K562 (cell line): Measurements from ENCODE around the gene PRKAR1B. TPM values are rescaled to one million over a fixed set of nuclear protein-coding genes. Genes with fewer than 3 reads are reported as not detected.

Source experiments
- CTCF ChIP-seq, 3 experiments: IDR thresholded peaks in 2 of 3; conservative IDR thresholded peaks in 1 of 3; 2 replicates each; pipeline ENCODE4 v1.5.1; 2011 to 2012; ENCODE audit warnings: low read length in 3 of 3, mild to moderate bottlenecking in 3 of 3, control low read depth in 2 of 3, improper control_type of control experiment in 1 of 3, inconsistent platforms in 1 of 3, low read depth in 1 of 3, mixed read lengths in 1 of 3, moderate library complexity in 1 of 3; ENCODE audit not compliant: insufficient read depth in 2 of 3
- FOXK2 ChIP-seq, 2 experiments: fragments of 450-650 bp; IDR thresholded peaks in 1 of 2; conservative IDR thresholded peaks in 1 of 2; 2 replicates each; pipeline ENCODE4 v1.6.1; 2016; ENCODE audit warnings: low read depth in 2 of 2, mild to moderate bottlenecking in 1 of 2
- MTA2 ChIP-seq: fragments of 450-650 bp; IDR thresholded peaks from 2 replicates; pipeline ENCODE4 v1.6.1; 2016; ENCODE audit warnings: low read depth
- MYNN ChIP-seq, 2 experiments: sonication (generic); formaldehyde crosslinking in 1 of 2; IDR thresholded peaks; 2 replicates each; pipeline versions ENCODE4 v1.5.0 to v1.6.1; 2016 to 2020; ENCODE audit warnings: antibody characterized with exemption in 1 of 2, missing genetic modification reagents in 1 of 2
- NCOA2 ChIP-seq, 2 experiments: fragments of 450-650 bp; IDR thresholded peaks; 2 replicates each; pipeline ENCODE4 v1.6.1; 2018; ENCODE audit warnings: mild to moderate bottlenecking in 2 of 2, moderate library complexity in 1 of 2; ENCODE audit not compliant: partially characterized antibody in 2 of 2
- POU5F1 ChIP-seq: fragments of 150-350 bp; IDR thresholded peaks from 2 replicates; pipeline ENCODE4 v1.6.1; 2014; ENCODE audit warnings: borderline replicate concordance, low read length, low read depth, mild to moderate bottlenecking; ENCODE audit not compliant: partially characterized antibody
- THRA ChIP-seq: fragments of 450-650 bp; IDR thresholded peaks from 2 replicates; pipeline ENCODE4 v1.6.1; 2017; ENCODE audit warnings: mild to moderate bottlenecking, moderate library complexity
- TOE1 ChIP-seq, 2 experiments: fragments of 450-650 bp in 1 of 2; sonication (generic) in 1 of 2; formaldehyde crosslinking in 1 of 2; IDR thresholded peaks; 2 replicates each; pipeline versions ENCODE4 v1.7.1 to v1.8.0; 2016 to 2022; ENCODE audit warnings: borderline replicate concordance in 2 of 2, mild to moderate bottlenecking in 2 of 2, antibody characterized with exemption in 1 of 2, inconsistent platforms in 1 of 2, low read depth in 1 of 2, missing genetic modification reagents in 1 of 2, moderate library complexity in 1 of 2
- TRIM24 ChIP-seq, 2 experiments: fragments of 450-650 bp; IDR thresholded peaks; 2 replicates each; pipeline ENCODE4 v1.6.1; 2016
- U2AF1 ChIP-seq: fragments of 200-400 bp; formaldehyde crosslinking; optimal IDR thresholded peaks from 2 replicates; pipeline ENCODE3; 2017; ENCODE audit warnings: mild to moderate bottlenecking, low read depth, low read length, moderate library complexity
- ZNF398 ChIP-seq: fragments of 250-450 bp; sonication (Bioruptor Pico); IDR thresholded peaks from 2 replicates; pipeline ENCODE4 v1.8.0; 2021; ENCODE audit warnings: moderate library complexity, mild to moderate bottlenecking, inconsistent platforms
- ZNF586 ChIP-seq: fragments of 450-650 bp; formaldehyde crosslinking; conservative IDR thresholded peaks from 2 replicates; pipeline ENCODE4 v1.4.0; 2020; ENCODE audit warnings: mild to moderate bottlenecking, moderate library complexity
- ZNF707 ChIP-seq: fragments of 250-450 bp; sonication (Bioruptor Pico); conservative IDR thresholded peaks from 2 replicates; pipeline ENCODE4 v1.8.0; 2022; ENCODE audit warnings: inconsistent platforms, mild to moderate bottlenecking, moderate library complexity
- polyA plus RNA-seq, 8 experiments: library from polyadenylated mRNA; depleted of rRNA in 4 of 8; stranded (reverse) in 5 of 8; unstranded in 3 of 8; fragments of >200 nt; fragmentation: Nextera tagmentation in 2 of 8; fragmentation: Illumina TruSeq in 1 of 8; extraction: Ambion mirVana in 2 of 8; extraction: Trizol in 1 of 8; gene quantifications; 2 replicates each; pipeline versions ENCODE4 v1.2.1 to v1.2.3, GENCODE V29; 2011 to 2014; ENCODE audit warnings: inconsistent platforms in 1 of 8, missing spikeins in 1 of 8
- total RNA-seq, 7 experiments: library from RNA; depleted of rRNA in 6 of 7; stranded (reverse); fragments of >200 nt in 6 of 7; fragmentation: Illumina TruSeq in 2 of 7; extraction: Trizol in 2 of 7; gene quantifications; 2 replicates each; pipeline versions ENCODE4 v1.2.1 to v1.2.3, GENCODE V29; 2011 to 2021; ENCODE audit warnings: low replicate concordance in 1 of 7
- TF ChIP-seq, protein P1 (sequence below), 2 experiments: IDR thresholded peaks in 1 of 2; conservative IDR thresholded peaks in 1 of 2; 2 replicates each; pipeline ENCODE4 v1.6.1; 2016; ENCODE audit warnings: low read depth in 2 of 2, mild to moderate bottlenecking in 1 of 2, missing compliant biosample characterization in 1 of 2, missing genetic modification characterization in 1 of 2, moderate library complexity in 1 of 2

Gene PRKAR1B
- total and polyA plus RNA-seq, 9 of the 15 experiments (the other 6 are each of a cell fraction or from before 2014, with no cell fraction given) = 0.99 to 30.5 (median 12.7) TPM

DNA sequence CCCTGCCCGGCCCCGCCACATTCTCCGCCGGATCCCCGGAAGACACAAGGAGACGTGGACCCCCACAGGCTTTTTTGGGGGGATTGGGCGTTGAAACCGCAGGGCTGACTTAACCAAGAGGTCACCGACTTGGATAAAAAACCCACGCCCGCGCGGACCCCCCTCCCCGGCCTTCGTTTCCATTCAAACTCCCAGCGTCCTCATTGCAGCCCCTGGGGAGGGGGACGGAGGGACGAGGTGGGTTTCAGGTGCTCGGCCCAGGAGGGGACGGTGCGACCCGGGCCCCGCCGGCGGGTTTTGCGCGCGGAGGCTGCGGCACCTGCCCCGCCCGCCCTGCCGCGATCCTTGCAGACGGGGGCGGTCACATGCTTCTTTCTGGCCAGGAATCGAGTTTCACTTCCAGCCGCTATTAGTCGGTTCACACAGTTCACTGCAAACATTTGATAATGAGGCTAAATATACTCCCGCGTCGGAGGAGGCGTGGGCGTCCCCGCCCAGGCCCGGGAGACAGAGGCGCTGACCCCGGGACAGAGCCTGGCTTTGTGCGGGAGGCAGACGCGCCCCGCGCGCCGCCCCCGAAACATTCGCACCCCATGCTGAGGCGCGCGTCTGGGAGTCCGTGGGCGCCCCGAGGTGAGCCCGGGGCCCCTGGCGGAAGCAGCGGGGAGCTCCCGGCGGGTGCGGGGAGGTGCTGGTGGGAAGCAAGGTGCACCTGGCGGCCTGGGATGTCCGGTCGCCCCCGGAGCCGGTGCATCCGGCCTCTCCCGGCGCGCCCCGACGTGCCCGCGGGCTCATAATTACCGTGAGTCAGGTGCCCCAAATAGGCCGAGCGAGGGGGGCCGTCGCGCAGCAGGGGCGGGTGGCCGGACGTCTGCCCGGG lies 204.8 kb downstream of the PRKAR1B start (continued):
- TF ChIP-seq, protein P1, sequence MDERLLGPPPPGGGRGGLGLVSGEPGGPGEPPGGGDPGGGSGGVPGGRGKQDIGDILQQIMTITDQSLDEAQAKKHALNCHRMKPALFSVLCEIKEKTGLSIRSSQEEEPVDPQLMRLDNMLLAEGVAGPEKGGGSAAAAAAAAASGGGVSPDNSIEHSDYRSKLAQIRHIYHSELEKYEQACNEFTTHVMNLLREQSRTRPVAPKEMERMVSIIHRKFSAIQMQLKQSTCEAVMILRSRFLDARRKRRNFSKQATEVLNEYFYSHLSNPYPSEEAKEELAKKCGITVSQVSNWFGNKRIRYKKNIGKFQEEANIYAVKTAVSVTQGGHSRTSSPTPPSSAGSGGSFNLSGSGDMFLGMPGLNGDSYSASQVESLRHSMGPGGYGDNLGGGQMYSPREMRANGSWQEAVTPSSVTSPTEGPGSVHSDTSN (CRISPR knock-in tag; IDR thresholded peaks at IDR 0.05; ENCODE audit: low read depth) = no peak
- TF ChIP-seq, protein P1 (tag; conservative IDR thresholded peaks at IDR 0.05; ENCODE audit: low read depth) = no peak
- TF ChIP-seq U2AF1 (no peak), ZNF707 (CRISPR knock-in tag) (no peak), TRIM24 (IDR thresholded peaks at IDR 0.05) (peak in 1 of 2 experiments; percentile 51; a peak in 1 of 4 replicates), ZNF586 (CRISPR knock-in tag) (no peak), THRA (no peak), MYNN (IDR thresholded peaks at IDR 0.05) (no peak), MYNN (CRISPR knock-in tag; IDR thresholded peaks at IDR 0.05) (no peak), FOXK2 (conservative IDR thresholded peaks at IDR 0.05 in 1 of 2, IDR thresholded peaks at IDR 0.05 in 1 of 2; ENCODE audit: low read depth in 2 of 2) (no peak), POU5F1 (no peak), NCOA2 (IDR thresholded peaks at IDR 0.05; ENCODE audit: partially characterized antibody in 2 of 2) (no peak), TOE1 (IDR thresholded peaks at IDR 0.05; ENCODE audit: borderline replicate concordance) (peak; percentile 66; the same call in 1 of the 2 replicates), TOE1 (CRISPR knock-in tag; IDR thresholded peaks at IDR 0.05; ENCODE audit: borderline replicate concordance, low read depth) (no peak), ZNF398 (CRISPR knock-in tag) (no peak), CTCF (IDR thresholded peaks at IDR 0.05 in 2 of 3, conservative IDR thresholded peaks at IDR 0.05 in 1 of 3; ENCODE audit: insufficient read depth in 2 of 3, low read depth in 1 of 3, low read length in 3 of 3) (no peak; a peak in 1 of 6 replicates), MTA2 (no peak)
